GM21526 (cell line): ENCODE measurements around the gene PEX16.

Source experiments
- ATAC-seq: cut with Tn5 transposase; IDR thresholded peaks from one replicate; pipeline ENCODE4 v1.9.1; 2021; ENCODE audit warnings: moderate library complexity; ENCODE audit not compliant: unreplicated experiment, low FRiP score

PEX16 gene

DNA sequence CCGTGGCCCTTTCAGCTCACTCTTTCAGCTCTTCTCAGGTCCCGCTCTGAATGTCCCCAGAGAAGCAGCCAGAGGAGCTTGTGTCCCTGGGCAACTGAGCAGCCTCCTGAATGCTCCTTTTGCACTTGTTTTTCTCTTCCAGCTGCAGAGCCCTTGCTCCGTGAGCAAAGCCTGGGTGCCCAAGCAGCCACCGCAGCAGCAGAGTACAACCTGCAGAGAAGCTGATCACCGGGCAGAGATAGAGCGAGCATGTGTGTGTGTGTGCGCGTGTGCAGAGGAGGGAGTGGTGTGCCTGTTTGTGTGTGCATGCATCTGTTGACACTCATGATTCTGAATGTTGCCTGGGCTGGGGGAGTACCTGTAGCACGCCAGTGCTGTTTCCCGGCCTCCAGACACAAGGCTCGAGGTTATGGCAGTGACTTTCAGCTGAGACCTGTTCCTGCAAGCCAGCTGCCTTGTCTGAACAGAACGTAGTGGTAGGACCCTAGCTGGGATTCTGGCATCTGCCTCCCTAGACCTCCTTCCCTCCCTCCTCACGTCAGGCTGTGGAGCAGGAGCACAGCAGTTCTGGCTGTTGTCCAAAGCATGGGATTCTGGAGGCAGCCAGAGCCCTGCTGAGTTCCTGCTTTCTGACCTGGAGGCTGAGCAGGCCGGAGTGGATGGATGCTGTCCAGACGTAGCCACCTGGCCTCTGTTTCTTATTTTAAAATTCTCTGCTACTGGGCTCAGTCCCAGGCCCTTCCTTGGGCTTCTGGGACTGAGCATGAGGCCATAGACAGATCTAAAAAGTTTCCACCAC, 36.7 kb downstream of the PEX16 start:
- no peak for ATAC-seq

DNA sequence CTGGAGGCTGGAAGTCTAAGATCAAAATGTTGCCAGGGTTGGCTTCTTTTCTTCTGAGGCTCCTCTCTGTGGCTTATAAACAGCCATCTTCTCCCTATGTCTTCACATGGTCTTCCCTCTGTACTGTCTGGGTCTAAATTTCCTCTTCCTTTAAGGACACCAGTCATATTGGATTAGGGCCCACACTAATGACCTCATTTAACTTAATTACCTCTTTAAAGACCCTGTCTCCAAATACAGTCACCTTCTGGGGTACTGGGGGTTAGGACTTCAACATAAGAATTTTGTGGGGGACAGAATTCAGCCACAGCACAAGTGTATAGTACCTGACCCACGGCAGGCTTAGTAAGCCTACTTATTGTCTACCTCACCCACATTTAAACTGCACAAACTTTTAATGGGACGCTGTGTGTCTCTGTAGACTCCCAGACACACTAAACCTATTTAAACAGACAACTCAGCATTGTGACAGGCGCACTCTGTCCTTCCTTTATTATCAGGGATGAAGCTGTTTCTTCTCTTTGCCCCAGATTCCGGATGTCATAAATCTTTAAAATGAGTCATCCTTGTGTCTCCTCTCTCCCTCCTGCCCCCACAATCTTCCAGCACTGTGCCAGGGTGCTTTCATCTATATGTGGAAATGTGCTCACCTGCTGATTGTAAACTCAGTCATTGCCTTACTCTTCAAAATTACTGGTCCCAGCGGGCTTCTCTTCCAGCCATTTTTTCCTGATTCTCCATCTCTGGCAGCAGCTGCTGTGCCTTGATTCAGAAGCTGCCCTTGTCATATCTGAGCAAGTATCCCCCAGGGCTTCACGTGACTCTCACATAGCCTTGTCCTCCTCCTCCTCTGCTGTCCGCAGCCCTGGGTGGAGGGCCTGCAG, 37.6 kb downstream of the PEX16 start:
- ATAC-seq, result no peak

DNA sequence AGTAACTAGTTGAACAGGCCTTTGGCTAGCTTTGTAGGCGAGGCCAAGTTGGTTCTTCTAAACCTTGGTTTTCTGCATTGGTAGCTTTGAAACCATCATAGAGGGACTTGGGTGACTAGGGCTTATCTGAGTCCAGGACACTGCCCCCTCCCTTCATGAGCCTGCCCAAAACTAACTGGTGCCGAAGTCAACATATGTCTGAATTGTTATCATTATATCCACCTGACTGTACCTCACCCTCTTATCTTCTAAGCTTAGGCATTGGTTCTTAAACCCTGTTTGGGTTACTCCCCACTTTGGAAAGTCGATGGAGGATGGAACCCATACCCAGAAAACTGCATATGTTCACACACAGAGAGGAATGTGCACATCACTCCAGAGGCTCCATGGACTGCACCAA, 39.8 kb downstream of the PEX16 start:
- ATAC-seq, result no peak

GRCh38 chr11:45877221-45877620, 40.5 kb downstream of the PEX16 start:
- no peak for ATAC-seq

- no peak for ATAC-seq
These were observed 41.3 kb downstream of the PEX16 start for GRCh38 chr11:45876401-45876800.

- no peak for ATAC-seq
These were observed 44.9 kb downstream of the PEX16 start for GRCh38 chr11:45872651-45873356.

- ATAC-seq, result no peak
These were observed 46.0 kb downstream of the PEX16 start for GRCh38 chr11:45871638-45872037.

GRCh38 chr11:45870706-45871105, 47.0 kb downstream of the PEX16 start:
- ATAC-seq, result no peak

DNA sequence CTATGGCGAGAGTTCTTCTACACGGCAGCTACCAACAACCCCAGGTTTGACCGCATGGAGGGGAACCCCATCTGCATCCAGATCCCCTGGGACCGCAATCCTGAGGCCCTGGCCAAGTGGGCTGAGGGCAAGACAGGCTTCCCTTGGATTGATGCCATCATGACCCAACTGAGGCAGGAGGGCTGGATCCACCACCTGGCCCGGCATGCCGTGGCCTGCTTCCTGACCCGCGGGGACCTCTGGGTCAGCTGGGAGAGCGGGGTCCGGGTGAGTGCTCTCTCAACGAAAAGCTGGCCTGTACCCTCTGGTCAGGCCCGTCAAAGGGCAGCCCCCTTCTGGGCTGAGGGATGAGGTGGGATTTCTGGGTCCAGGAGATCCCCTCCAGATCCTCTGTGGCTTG, 48.1 kb downstream of the PEX16 start:
- no peak for ATAC-seq

DNA sequence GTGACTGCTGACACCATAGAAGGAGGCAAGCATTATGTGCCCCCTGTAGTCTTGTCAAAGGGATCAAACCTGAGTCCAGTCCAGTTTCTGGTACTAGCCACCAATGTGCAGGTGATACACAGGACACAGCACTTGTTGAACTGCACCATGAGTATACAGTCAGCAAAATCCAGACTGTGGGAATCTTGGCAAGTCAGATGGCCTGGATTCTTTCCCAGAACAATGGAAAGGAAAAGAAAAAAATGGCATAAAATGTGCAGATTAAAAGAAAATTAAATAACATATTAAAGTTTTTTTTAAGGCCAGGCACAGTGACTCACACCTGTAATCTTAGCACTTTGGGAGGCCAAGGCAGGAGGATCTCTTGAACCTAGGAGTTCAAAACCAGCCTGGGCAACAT, 53.6 kb downstream of the PEX16 start:
- ATAC-seq, result no peak

DNA sequence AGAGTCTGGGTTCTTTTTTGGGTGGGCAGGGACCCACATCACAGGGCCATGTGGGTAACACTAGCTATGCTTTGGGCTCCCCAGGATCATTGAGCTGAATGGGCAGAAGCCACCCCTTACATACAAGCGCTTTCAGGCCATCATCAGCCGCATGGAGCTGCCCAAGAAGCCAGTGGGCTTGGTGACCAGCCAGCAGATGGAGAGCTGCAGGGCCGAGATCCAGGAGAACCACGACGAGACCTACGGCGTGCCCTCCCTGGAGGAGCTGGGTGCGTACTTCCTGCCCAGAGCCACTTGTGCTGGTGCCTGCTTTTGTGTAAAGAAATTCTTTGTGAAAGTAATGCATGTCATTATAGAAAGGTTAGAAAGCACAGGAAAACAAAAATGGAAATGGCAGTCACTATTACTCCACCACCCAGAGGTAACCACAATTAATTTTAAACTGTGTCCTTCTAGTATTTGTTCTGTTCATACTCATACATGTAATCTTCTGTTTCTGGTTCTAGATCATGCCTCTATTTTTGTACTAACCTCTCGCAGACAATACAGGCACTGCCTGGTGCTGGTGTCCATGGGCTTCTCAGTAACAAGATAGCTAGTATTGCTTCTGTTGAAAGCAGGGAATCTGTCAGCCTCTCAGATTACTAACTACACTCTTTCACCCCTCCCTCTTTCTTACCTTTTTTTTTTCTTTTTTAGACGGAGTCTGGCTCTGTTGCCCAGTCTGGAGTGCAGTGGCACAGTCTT, 56.7 kb downstream of the PEX16 start:
- no peak for ATAC-seq

- no peak for ATAC-seq
These were observed 57.3 kb downstream of the PEX16 start for GRCh38 chr11:45860348-45860747.
